Measurements from ENCODE around the gene NHS.
"Not testable (repeated sequence)": the region's sequence is repeated elsewhere in the genome, so short reads cannot be mapped to it uniquely, and the experiment has no call there.

The NHS gene

GRCh38 chrX:17443556-17443955 lies 68.6 kb downstream of the NHS start:
- 100% methylated on average over 1 of the region's 4 CpGs for WGBS (ENCODE audit: insufficient coverage)
- ChIA-PET CTCF (no interaction called here), POLR2A (no interaction called here)
- Histone ChIP-seq H3K27me3 (replicated peaks in 2 of 5; ENCODE audit: control insufficient read depth in 4 of 5, insufficient read depth in 5 of 5, low read length in 4 of 5) (peaks cover 0 to 11% (median 0%) of the 10 kb centered on the region in 5 experiments), H3K4me3 (ENCODE audit: control insufficient read depth in 1 of 7, extremely low read depth in 1 of 7, insufficient read depth in 4 of 7, low read depth in 2 of 7, low read length in 6 of 7) (no peak overlapping the region), H3K27ac (ENCODE audit: insufficient read depth in 1 of 2, low read depth in 1 of 2, low read length in 2 of 2, poor library complexity in 1 of 2, severe bottlenecking in 2 of 2) (no peak overlapping the region), H3K9me3 (ENCODE audit: control extremely low read depth in 1 of 5, control insufficient read depth in 4 of 5, insufficient read depth in 2 of 5, low read depth in 1 of 5, low read length in 4 of 5) (no peaks in the 10 kb centered on the region), H3K4me1 (ENCODE audit: control extremely low read depth in 1 of 4, control insufficient read depth in 4 of 4, insufficient read depth in 4 of 4, low read length in 3 of 4) (no peaks in the 10 kb centered on the region), H3K36me3 (ENCODE audit: control insufficient read depth in 4 of 4, insufficient read depth in 4 of 4, low read length in 3 of 4) (no peaks in the 10 kb centered on the region)
- DNase-seq: no peak

GRCh38 chrX:17446269-17446668 lies 71.3 kb downstream of the NHS start:
- H3K4me3 ChIP-seq (ENCODE audit: control insufficient read depth in 1 of 7, extremely low read depth in 1 of 7, insufficient read depth in 4 of 7, low read depth in 2 of 7, low read length in 6 of 7); H3K27ac ChIP-seq (ENCODE audit: insufficient read depth in 1 of 2, low read depth in 1 of 2, low read length in 2 of 2, poor library complexity in 1 of 2, severe bottlenecking in 2 of 2); H3K4me1 ChIP-seq (ENCODE audit: control extremely low read depth in 1 of 4, control insufficient read depth in 4 of 4, insufficient read depth in 4 of 4, low read length in 3 of 4); H3K36me3 ChIP-seq (ENCODE audit: control insufficient read depth in 4 of 4, insufficient read depth in 4 of 4, low read length in 3 of 4); POLR2A ChIA-PET; H3K9me3 ChIP-seq (ENCODE audit: control extremely low read depth in 1 of 5, control insufficient read depth in 4 of 5, insufficient read depth in 2 of 5, low read depth in 1 of 5, low read length in 4 of 5); CTCF ChIA-PET; DNase-seq: not testable (repeated sequence)
- WGBS (ENCODE audit: insufficient coverage): 87% methylated on average over 5 of the region's 5 CpGs
- H3K27me3 ChIP-seq (replicated peaks in 2 of 5; ENCODE audit: control insufficient read depth in 4 of 5, insufficient read depth in 5 of 5, low read length in 4 of 5): peaks cover 0 to 11% (median 2%) of the 10 kb centered on the region in 5 experiments

- POLR2A ChIA-PET: no interaction called here
- Histone ChIP-seq H3K27ac (ENCODE audit: insufficient read depth in 1 of 2, low read depth in 1 of 2, low read length in 2 of 2, poor library complexity in 1 of 2, severe bottlenecking in 2 of 2) (no peak overlapping the region), H3K4me3 (ENCODE audit: control insufficient read depth in 1 of 7, extremely low read depth in 1 of 7, insufficient read depth in 4 of 7, low read depth in 2 of 7, low read length in 6 of 7) (no peak overlapping the region), H3K36me3 (ENCODE audit: control insufficient read depth in 4 of 4, insufficient read depth in 4 of 4, low read length in 3 of 4) (no peaks in the 10 kb centered on the region), H3K27me3 (replicated peaks in 2 of 5; ENCODE audit: control insufficient read depth in 4 of 5, insufficient read depth in 5 of 5, low read length in 4 of 5) (peaks cover 0 to 11% (median 2%) of the 10 kb centered on the region in 5 experiments), H3K9me3 (ENCODE audit: control extremely low read depth in 1 of 5, control insufficient read depth in 4 of 5, insufficient read depth in 2 of 5, low read depth in 1 of 5, low read length in 4 of 5) (no peaks in the 10 kb centered on the region), H3K4me1 (ENCODE audit: control extremely low read depth in 1 of 4, control insufficient read depth in 4 of 4, insufficient read depth in 4 of 4, low read length in 3 of 4) (no peaks in the 10 kb centered on the region)
- no peak for DNase-seq
- WGBS (ENCODE audit: insufficient coverage): 60% methylated on average over 1 of the region's 2 CpGs
- CTCF ChIA-PET: no interaction called here
These were observed 73.2 kb downstream of the NHS start for GRCh38 chrX:17448188-17448587.

DNA sequence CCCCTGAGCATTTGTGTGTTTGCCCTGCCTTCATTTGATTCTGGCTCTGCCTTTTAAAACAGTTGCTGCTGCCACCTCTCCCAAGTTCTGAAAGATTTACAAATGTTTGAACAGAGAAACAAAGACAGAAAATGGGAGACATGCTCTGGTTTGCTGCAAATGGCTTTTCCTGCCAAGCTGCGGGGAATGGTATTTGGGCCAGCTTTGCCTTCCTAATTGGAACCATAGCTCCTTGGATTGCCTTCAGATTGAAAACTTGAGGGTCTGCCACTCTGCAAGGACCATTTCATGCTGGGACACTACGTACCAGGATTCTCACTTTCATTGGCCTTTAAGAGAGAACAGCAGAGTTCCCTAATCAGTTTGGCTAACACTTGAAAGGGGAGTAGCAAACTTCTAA lies 74.9 kb downstream of the NHS start:
- ChIA-PET CTCF (no interaction called here), POLR2A (no interaction called here)
- H3K4me1 ChIP-seq (ENCODE audit: control extremely low read depth in 1 of 4, control insufficient read depth in 4 of 4, insufficient read depth in 4 of 4, low read length in 3 of 4): no peaks in the 10 kb centered on the region
- no peaks in the 10 kb centered on the region for H3K9me3 ChIP-seq (ENCODE audit: control extremely low read depth in 1 of 5, control insufficient read depth in 4 of 5, insufficient read depth in 2 of 5, low read depth in 1 of 5, low read length in 4 of 5)
- WGBS (ENCODE audit: insufficient coverage): 94% methylated on average over 2 of the region's 2 CpGs
- H3K4me3 ChIP-seq (ENCODE audit: control insufficient read depth in 1 of 7, extremely low read depth in 1 of 7, insufficient read depth in 4 of 7, low read depth in 2 of 7, low read length in 6 of 7): no peak overlapping the region
- no peaks in the 10 kb centered on the region for H3K36me3 ChIP-seq (ENCODE audit: control insufficient read depth in 4 of 4, insufficient read depth in 4 of 4, low read length in 3 of 4)
- H3K27ac ChIP-seq (ENCODE audit: insufficient read depth in 1 of 2, low read depth in 1 of 2, low read length in 2 of 2, poor library complexity in 1 of 2, severe bottlenecking in 2 of 2): no peak overlapping the region
- DNase-seq: no peak
- H3K27me3 ChIP-seq (replicated peaks in 2 of 5; ENCODE audit: control insufficient read depth in 4 of 5, insufficient read depth in 5 of 5, low read length in 4 of 5): peaks cover 0 to 11% (median 2%) of the 10 kb centered on the region in 5 experiments

GRCh38 chrX:17453788-17454187 lies 78.8 kb downstream of the NHS start:
- H3K4me3 ChIP-seq (ENCODE audit: control insufficient read depth in 1 of 7, extremely low read depth in 1 of 7, insufficient read depth in 4 of 7, low read depth in 2 of 7, low read length in 6 of 7): no peak overlapping the region
- no peaks in the 10 kb centered on the region for H3K4me1 ChIP-seq (ENCODE audit: control extremely low read depth in 1 of 4, control insufficient read depth in 4 of 4, insufficient read depth in 4 of 4, low read length in 3 of 4)
- DNase-seq: no peak
- no peaks in the 10 kb centered on the region for H3K9me3 ChIP-seq (ENCODE audit: control extremely low read depth in 1 of 5, control insufficient read depth in 4 of 5, insufficient read depth in 2 of 5, low read depth in 1 of 5, low read length in 4 of 5)
- ChIA-PET POLR2A (no interaction called here), CTCF (no interaction called here)
- peaks cover 0 to 11% (median 2%) of the 10 kb centered on the region in 5 experiments for H3K27me3 ChIP-seq (replicated peaks in 2 of 5; ENCODE audit: control insufficient read depth in 4 of 5, insufficient read depth in 5 of 5, low read length in 4 of 5)
- no peak overlapping the region for H3K27ac ChIP-seq (ENCODE audit: insufficient read depth in 1 of 2, low read depth in 1 of 2, low read length in 2 of 2, poor library complexity in 1 of 2, severe bottlenecking in 2 of 2)
- H3K36me3 ChIP-seq (ENCODE audit: control insufficient read depth in 4 of 4, insufficient read depth in 4 of 4, low read length in 3 of 4): no peaks in the 10 kb centered on the region

DNA sequence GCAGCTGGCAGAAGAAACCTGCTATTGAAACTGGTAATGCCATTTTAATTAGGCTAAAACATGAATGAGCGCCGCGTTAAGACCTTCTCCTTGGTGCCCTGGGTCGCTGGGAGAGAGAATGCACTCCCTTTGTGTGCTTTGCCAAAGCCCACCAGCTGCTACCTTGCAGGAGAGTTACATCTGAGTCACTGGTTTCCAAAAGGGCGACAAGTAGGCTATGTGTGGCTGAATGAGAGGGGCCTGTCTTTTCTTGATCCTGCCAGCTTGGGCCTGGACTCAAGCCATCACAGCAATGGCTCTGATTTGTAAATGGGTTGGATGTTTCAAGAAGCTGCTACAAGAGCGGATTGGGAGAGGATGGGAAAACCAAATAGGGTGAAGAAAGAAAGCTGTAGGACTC lies 81.5 kb downstream of the NHS start:
- no peak for DNase-seq
- H3K4me1 ChIP-seq (ENCODE audit: control extremely low read depth in 1 of 4, control insufficient read depth in 4 of 4, insufficient read depth in 4 of 4, low read length in 3 of 4): no peaks in the 10 kb centered on the region
- H3K4me3 ChIP-seq (ENCODE audit: control insufficient read depth in 1 of 7, extremely low read depth in 1 of 7, insufficient read depth in 4 of 7, low read depth in 2 of 7, low read length in 6 of 7): no peak overlapping the region
- WGBS (ENCODE audit: insufficient coverage): 63% methylated on average over 6 of the region's 6 CpGs
- H3K27me3 ChIP-seq (replicated peaks in 2 of 5; ENCODE audit: control insufficient read depth in 4 of 5, insufficient read depth in 5 of 5, low read length in 4 of 5): peaks cover 0 to 13% (median 0%) of the 10 kb centered on the region in 5 experiments
- ChIA-PET CTCF (no interaction called here), POLR2A (no interaction called here)
- H3K36me3 ChIP-seq (ENCODE audit: control insufficient read depth in 4 of 4, insufficient read depth in 4 of 4, low read length in 3 of 4): no peaks in the 10 kb centered on the region
- no peaks in the 10 kb centered on the region for H3K9me3 ChIP-seq (ENCODE audit: control extremely low read depth in 1 of 5, control insufficient read depth in 4 of 5, insufficient read depth in 2 of 5, low read depth in 1 of 5, low read length in 4 of 5)
- H3K27ac ChIP-seq (ENCODE audit: insufficient read depth in 1 of 2, low read depth in 1 of 2, low read length in 2 of 2, poor library complexity in 1 of 2, severe bottlenecking in 2 of 2): no peak overlapping the region

GRCh38 chrX:17459008-17459611 lies 84.1 kb downstream of the NHS start:
- peaks cover 0 to 18% (median 0%) of the 10 kb centered on the region in 5 experiments for H3K27me3 ChIP-seq (replicated peaks in 2 of 5; ENCODE audit: control insufficient read depth in 4 of 5, insufficient read depth in 5 of 5, low read length in 4 of 5)
- no peaks in the 10 kb centered on the region for H3K9me3 ChIP-seq (ENCODE audit: control extremely low read depth in 1 of 5, control insufficient read depth in 4 of 5, insufficient read depth in 2 of 5, low read depth in 1 of 5, low read length in 4 of 5)
- ChIA-PET CTCF (no interaction called here), POLR2A (no interaction called here)
- DNase-seq: no peak
- no peak overlapping the region for H3K27ac ChIP-seq (ENCODE audit: insufficient read depth in 1 of 2, low read depth in 1 of 2, low read length in 2 of 2, poor library complexity in 1 of 2, severe bottlenecking in 2 of 2)
- no peak overlapping the region for H3K4me3 ChIP-seq (ENCODE audit: control insufficient read depth in 1 of 7, extremely low read depth in 1 of 7, insufficient read depth in 4 of 7, low read depth in 2 of 7, low read length in 6 of 7)
- no peaks in the 10 kb centered on the region for H3K36me3 ChIP-seq (ENCODE audit: control insufficient read depth in 4 of 4, insufficient read depth in 4 of 4, low read length in 3 of 4)
- 91% methylated on average over 4 of the region's 4 CpGs for WGBS (ENCODE audit: insufficient coverage)
- no peaks in the 10 kb centered on the region for H3K4me1 ChIP-seq (ENCODE audit: control extremely low read depth in 1 of 4, control insufficient read depth in 4 of 4, insufficient read depth in 4 of 4, low read length in 3 of 4)
